Sciatic nerve (tissue), 2 donors: ENCODE measurements around the gene TBXA2R. TPM values are rescaled to one million over a fixed set of nuclear protein-coding genes. Genes with fewer than 3 reads are reported as not detected.
"Not testable (repeated sequence)": the region's sequence is repeated elsewhere in the genome, so short reads cannot be mapped to it uniquely, and the experiment has no call there.

ENCODE experiments used
- ATAC-seq: fragments of 200-7000 bp; cut with Tn5 transposase; one replicate; pipeline ENCODE4 v1.9.1; 2020; ENCODE audit warnings: mild to moderate bottlenecking, moderate library complexity
- DNase-seq: peaks from one replicate; pipeline ENCODE4 v3.0.0-alpha.2; 2020; ENCODE audit warnings: low spot score
- intact Hi-C: fragments of 100-400 bp; cut with DNase I; formaldehyde crosslinking; loops from one replicate; pipeline ENCODE4 v1.14.2; 2022
- total RNA-seq: library from RNA; stranded (reverse); fragmentation: NEBNext Ultra II Directional; extraction: Animal tissue kit (Norgen Biotek cat#: 25700); gene quantifications from one replicate; pipeline ENCODE4 v1.2.1, GENCODE V29; 2021
- donor health status: DM: no; HTN: no; CAD: no.
- donor health status: DM: no; HTN: no; CAD: no.

TBXA2R gene
- total RNA-seq, 1 donor from 2014 or later, result 11.2 TPM

GRCh38 chr19:3590991-3591659, 15.6 kb downstream of the TBXA2R start:
- intact Hi-C loops, result no loop called here
- DNase-seq (no peak), ATAC-seq (no peak)

DNA sequence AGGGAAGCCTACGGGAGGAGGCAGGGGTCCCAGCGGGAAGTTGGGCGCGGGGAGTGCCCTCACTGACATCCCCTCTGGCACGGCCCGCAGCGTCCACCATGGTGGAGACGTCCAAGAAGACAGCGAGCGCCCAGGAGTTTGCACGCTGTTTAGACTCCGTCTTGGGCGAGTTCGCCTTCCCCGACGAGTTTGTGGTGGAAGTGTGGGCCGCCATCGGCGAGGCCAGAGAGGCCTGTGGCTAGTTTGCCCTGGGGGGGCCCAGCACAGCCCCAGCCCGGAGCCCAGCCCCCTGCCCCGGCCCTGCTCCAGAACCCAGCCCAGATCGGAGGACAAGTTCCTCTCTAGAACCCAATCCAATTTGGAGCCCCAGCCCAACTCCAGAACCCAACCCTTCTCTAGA, 16.7 kb downstream of the TBXA2R start:
- ATAC-seq, result no peak
- DNase-seq, result no peak
- intact Hi-C loops, result no loop called here

- ATAC-seq (no peak), DNase-seq (no peak)
- intact Hi-C loops, result no loop called here
These were observed 17.2 kb downstream of the TBXA2R start for GRCh38 chr19:3589439-3589838.

GRCh38 chr19:3586707-3587346, 19.8 kb downstream of the TBXA2R start:
- DNase-seq, result no peak
- no peak for ATAC-seq
- intact Hi-C loops, result no loop called here

DNA sequence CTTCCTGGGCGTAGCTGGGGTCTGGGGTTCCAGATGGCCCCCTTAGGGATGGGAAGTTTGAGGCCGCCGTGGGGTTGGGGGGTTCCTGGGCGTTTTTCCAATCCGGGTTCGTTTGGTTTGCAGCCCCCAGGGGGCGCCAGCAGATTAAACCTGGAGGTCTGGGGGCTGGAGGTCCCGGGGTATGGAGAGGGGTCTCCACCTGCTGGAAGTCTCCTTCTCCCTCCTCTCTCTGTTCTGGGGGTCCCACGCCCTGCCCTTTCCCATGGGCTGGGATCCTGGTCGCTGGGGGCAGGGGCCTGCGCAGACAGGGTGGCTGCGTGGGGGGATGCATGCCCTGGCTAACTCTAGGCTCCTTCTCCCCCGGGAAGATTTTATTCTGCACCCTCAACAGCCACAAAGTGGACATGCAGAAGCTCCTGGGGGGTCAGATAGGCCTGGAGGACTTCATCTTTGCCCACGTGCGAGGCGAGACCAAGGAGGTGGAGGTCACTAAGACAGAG, 20.5 kb downstream of the TBXA2R start:
- intact Hi-C loops, result no loop called here
- no peak for ATAC-seq
- no peak for DNase-seq

- ATAC-seq, result peak; percentile 23
- intact Hi-C loops, result loop anchor here (2.0 kb wide), 1 partner anchor 37 kb away; no protein-coding TSS in a partner anchor
- DNase-seq, result no peak
These were observed 21.2 kb downstream of the TBXA2R start, which contains the start of gene GIPC3 for GRCh38 chr19:3585301-3586126. TSS of gene GIPC3 (plus strand) at chr19:3585478. CDS start at chr19:3585598, 120 bp downstream.

DNA sequence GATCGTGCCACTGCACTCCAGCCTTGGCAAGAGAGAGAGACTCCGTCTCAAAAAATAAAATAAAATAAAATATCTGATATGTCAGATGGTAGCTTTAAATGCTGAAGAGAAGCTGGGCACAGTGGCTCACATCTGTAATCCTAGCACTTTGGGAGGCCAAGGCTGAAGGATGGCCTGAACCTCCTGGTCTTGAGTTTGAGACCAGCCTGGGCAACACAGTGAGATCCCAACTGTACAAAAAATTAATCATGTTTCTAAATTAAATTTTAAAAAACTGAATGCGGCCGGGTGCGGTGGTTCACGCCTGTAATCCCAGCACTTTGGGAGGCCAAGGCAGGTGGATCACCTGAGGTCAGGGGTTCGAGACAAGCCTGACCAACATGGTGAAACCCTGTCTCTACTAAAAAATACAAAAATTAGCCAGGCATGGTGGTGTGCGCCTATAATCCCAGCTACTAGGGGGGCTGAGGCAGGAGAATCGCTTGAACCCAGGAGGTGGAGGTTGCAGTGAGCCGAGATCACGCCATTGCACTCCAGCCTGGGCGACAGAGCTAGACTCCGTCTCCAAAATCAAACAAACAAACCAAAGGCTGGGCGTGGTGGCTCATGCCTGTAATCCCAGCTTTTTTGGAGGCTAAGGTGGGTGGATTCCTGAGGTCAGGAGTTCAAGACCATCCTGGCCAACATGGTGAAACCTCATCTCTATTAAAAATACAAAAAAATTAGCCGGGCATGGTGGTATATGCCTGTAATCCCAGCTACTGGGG, 22.5 kb downstream of the TBXA2R start:
- intact Hi-C loops, result loop anchor here (2.0 kb wide), 1 partner anchor 39 kb away; no protein-coding TSS in a partner anchor
- not testable (repeated sequence) for DNase-seq, ATAC-seq

DNA sequence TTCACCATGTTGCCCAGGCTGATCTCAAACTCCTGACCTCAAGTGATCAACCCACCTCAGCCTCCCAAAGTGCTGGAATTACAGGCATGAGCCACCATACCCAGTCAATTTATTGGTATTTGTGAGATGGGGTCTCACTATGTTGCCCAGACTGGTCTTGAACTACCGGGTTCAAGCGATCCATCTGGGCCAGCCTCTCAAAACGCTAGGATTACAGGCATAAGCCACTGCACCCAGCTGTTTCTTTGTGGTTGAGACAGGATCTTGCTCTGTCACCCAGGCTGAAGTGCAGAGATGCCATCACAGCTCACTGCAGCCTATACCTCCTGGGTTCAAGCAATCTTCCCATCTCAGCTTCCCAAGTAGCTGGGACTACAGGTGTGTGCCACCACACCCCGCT, 24.9 kb downstream of the TBXA2R start:
- ATAC-seq, intact Hi-C loops, DNase-seq: not testable (repeated sequence)

GRCh38 chr19:3580156-3580934, 26.3 kb downstream of the TBXA2R start:
- intact Hi-C loops, result no loop called here

GRCh38 chr19:3578390-3578789, 28.3 kb downstream of the TBXA2R start:
- no peak for DNase-seq
- intact Hi-C loops, result no loop called here
- ATAC-seq, result no peak

More at GRCh38 chr19:3580156-3580934, 26.3 kb downstream of the TBXA2R start:
- DNase-seq (no peak), ATAC-seq (no peak)

DNA sequence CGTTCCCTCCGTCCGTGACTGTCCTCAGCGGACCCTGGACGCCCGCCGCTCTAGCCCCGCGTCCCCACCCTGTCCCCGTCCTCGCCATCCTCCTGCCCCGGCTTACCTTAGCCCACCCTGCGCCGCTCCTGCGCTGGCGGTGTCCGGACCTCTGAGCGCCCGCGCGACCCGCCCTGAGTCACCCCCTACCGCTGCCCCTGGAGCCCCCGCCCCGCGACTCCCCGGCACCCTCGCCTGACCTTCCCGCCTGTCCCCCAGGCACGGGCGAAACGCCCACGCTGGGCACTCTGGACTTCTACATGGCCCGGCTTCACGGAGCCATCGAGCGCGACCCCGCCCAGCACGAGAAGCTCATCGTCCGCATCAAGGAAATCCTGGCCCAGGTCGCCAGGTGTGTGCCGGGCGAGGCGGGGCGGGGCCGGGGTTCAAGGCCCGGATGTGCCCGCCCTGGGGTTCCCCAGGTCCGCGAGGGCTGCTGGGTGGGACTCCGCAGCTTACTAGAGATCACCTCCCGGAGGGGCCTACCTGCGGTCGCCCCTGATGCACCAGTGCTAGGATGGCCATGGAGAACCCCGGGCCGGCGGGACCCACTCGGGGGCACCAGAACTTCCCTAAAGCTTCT, 28.8 kb downstream of the TBXA2R start:
- ATAC-seq (no peak), DNase-seq (no peak)
- intact Hi-C loops, result no loop called here

DNA sequence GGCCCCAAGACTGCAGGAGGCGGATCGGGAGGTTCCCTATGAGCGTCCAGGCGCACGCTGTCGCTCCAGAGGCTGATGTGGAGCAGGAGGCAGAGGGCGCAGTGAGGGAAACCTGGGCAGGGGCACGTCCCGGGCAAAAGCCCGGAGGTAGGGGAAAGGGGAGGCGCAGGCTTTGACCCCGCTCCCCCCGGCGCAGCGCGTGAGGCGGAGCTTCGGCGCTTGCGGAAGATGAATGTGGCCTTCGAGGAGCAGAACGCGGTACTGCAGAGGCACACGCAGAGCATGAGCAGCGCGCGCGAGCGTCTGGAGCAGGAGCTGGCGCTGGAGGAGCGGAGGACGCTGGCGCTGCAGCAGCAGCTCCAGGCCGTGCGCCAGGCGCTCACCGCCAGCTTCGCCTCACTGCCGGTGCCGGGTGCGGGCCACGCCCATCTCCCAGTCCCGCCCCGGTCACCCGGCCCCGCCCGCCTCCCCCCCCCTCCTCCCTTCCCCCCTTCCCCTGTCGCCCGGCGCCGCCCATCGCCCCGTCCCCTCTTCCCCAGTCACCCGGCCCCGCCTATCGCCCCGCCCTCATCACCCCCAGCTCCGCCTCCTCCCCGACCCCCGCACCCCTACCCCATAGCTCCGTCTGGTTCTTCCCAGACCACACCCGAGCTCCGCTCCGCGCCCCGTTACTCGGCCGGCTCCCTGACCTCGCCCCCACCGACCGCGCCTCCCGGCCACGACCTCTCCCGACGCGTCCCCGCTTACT, 29.8 kb downstream of the TBXA2R start:
- intact Hi-C loops, result no loop called here
- ATAC-seq (peak; percentile 8), DNase-seq (peak; percentile 82)

DNA sequence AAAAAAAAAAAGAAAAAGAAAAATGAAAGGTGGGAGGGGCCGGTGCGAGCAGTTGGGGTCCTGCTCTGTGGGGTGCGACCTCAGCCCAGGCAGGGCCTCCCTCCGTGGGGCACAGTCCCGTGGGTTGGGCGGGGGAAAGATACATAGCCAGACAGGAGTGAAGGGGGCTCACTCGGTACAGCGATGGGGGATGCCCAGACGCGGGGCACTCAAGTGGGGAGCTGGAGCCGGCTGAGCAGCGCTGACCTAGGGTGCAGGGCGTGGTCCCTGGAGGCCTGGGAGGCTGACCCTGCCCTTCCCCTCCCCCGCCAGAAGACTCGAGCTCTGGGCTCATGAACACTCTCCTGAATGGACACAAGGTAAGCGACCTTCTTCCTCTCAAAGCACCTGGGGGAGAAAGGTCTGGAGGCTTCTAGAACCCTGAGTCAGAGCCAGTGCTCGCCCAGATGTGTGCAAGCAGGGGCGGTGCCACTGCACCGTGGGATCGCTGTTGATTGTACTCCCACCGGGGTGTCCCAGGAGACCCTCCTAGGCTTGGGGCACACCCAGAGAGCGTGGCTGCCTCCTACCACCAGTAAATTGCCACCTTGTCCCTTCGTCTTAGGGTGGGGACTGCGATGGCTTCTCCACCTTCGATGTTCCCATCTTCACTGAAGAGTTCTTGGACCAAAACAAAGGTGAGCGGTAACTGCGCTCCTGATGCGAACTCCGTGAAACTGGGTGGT, 30.6 kb downstream of the TBXA2R start:
- no peak for DNase-seq
- intact Hi-C loops, result no loop called here
- ATAC-seq, result no peak

DNA sequence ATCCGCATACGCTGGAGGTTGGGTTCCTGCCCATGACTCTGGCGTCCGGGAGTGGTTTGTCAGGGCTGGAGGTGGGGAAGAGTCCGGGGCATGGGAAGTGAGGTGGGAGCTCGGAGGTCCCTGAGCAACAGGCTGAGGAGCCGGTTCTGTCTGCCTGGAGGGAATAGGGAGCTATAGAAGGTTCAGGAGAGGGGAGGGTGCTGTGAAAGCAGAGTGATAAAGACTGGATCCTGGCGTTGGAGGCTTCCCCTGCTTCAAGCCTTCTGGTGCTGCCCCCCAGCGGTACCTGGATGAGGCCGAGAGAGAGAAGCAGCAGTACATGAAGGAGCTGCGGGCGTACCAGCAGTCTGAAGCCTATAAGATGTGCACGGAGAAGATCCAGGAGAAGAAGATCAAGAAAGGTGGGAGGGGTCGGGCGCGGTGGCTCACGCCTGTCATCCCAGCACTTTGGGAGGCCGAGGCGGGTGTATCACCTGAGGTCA, 31.4 kb downstream of the TBXA2R start:
- DNase-seq (no peak), ATAC-seq (no peak)
- intact Hi-C loops, result no loop called here

DNA sequence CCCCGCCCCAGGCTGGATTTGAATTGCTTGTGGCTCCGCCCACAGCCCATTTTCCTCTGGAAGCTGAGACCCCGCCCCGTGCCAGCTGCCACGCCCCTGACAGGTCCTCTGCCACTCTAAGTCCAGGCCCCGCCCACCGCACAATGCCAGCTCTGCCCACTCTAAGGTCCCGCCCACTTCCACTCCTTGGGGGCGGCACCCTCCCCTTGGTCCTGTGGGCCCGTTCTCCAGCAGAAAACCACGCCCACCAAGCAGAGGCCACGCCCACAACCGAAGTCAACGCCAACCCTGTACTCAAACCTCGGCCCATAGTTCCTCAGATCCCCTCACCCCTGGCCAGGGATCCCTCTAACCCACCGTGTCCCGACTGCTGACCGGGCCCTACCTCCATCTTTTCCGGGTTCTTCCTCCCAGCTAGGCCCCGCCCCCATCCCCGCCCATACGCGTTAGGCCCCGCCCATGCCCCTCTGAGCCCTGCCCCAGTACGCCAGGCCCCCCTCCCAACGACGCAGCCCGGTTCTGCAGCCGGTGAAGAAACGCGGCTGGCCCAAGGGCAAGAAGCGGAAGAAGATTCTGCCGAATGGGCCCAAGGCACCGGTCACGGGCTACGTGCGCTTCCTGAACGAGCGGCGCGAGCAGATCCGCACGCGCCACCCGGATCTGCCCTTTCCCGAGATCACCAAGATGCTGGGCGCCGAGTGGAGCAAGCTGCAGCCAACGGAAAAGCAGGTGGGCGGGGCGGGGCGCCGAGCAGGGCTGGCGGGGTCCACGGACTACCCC, 32.6 kb downstream of the TBXA2R start:
- ATAC-seq, result no peak
- intact Hi-C loops, result no loop called here
- DNase-seq, result peak; percentile 91
